ENCODE measurements around the gene GPI. TPM values are rescaled to one million over a fixed set of nuclear protein-coding genes. Genes with fewer than 3 reads are reported as not detected.

Gene GPI
- total and polyA plus RNA-seq, 9 of the 15 experiments (the other 6 are each of a cell fraction or from before 2014, with no cell fraction given), result 88.3 to 358 (median 122) TPM

DNA sequence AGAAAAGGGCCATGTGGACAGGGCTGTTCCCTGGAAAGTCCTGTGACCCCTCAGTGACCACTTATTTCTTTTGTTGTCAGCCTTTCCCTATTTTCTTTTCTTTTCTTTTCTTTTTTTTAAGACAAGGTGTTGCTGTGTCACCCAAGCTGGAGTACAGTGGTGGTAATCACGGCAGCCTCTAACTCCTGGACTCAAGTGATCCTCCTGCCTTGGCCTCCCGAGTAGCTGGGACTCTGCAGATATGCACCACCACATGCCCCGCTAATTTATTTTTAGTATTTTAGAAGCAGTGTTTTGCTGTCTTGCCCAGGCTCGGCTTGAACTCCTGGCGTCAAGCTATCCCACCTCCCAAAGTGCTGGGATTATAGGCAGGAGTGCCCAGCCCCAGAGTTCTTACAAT, 1.1 kb upstream of the GPI start:
- H4K20me1 ChIP-seq (replicated peaks; ENCODE audit: control insufficient read depth, insufficient read depth, low read length), result peaks cover 20% of the 10 kb centered on the region
- no peak overlapping the region for H3K4me3 ChIP-seq
- ATAC-seq (no peak), DNase-seq (ENCODE audit: extremely low read depth in 1 of 4, low spot score in 3 of 4) (no peak), FAIRE-seq (no peak)
- H3K9ac ChIP-seq (ENCODE audit: insufficient read depth in 1 of 2, low read depth in 2 of 2, low read length in 2 of 2), result peak overlapping the region in 1 of 2 experiments; percentile 53; a peak in 1 of 4 replicates
- in situ Hi-C loops (cut with MboI) (no loop called here), intact Hi-C loops (cut with micrococcal nuclease) (no loop called here)
- H3K79me2 ChIP-seq (ENCODE audit: control insufficient read depth, insufficient read depth, low read length), result peaks cover 42% of the 10 kb centered on the region
- H3K9me1 ChIP-seq (ENCODE audit: control insufficient read depth, insufficient read depth, low read length), result peaks cover 11% of the 10 kb centered on the region
- peak overlapping the region; percentile 93; the same call in 1 of the 2 replicates for H3K4me2 ChIP-seq (ENCODE audit: insufficient read depth, low read length)
- WGBS (ENCODE audit: insufficient coverage, low coverage, missing lambda C conversion rate), result 95% methylated on average over 5 of the region's 5 CpGs
- no TSS peak for BruUV-seq (replicated peaks)
- peaks cover 55 to 69% of the 10 kb centered on the region in 2 experiments for H3K4me1 ChIP-seq (replicated peaks in 1 of 2; ENCODE audit: control insufficient read depth in 2 of 2, insufficient read depth in 2 of 2, low read length in 2 of 2)
- peak overlapping the region; percentile 9; the same call in 1 of the 3 replicates for H3K27ac ChIP-seq (ENCODE audit: extremely low read depth, low read depth, low read length)
- H3K27me3 ChIP-seq (ENCODE audit: control insufficient read depth in 2 of 2, insufficient read depth in 2 of 2, low read length in 2 of 2), result no peaks in the 10 kb centered on the region
- peaks cover 31% of the 10 kb centered on the region for H3K36me3 ChIP-seq (ENCODE audit: control insufficient read depth, insufficient read depth, low read length)
- H3K9me3 ChIP-seq (replicated peaks; ENCODE audit: control insufficient read depth, insufficient read depth, low read depth, low read length), result no peaks in the 10 kb centered on the region
- peak overlapping the region; percentile 17; the same call in 1 of the 2 replicates for H2AFZ ChIP-seq (ENCODE audit: low read depth, low read length)
- TF ChIP-seq CREM (IDR thresholded peaks at IDR 0.05; ENCODE audit: low read depth), result no peak
- TF ChIP-seq, protein P1, sequence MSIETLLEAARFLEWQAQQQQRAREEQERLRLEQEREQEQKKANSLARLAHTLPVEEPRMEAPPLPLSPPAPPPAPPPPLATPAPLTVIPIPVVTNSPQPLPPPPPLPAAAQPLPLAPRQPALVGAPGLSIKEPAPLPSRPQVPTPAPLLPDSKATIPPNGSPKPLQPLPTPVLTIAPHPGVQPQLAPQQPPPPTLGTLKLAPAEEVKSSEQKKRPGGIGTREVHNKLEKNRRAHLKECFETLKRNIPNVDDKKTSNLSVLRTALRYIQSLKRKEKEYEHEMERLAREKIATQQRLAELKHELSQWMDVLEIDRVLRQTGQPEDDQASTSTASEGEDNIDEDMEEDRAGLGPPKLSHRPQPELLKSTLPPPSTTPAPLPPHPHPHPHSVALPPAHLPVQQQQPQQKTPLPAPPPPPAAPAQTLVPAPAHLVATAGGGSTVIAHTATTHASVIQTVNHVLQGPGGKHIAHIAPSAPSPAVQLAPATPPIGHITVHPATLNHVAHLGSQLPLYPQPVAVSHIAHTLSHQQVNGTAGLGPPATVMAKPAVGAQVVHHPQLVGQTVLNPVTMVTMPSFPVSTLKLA (conservative IDR thresholded peaks at IDR 0.05), result peak in 1 of 2 experiments; percentile 51; a peak in 1 of 4 replicates
- ChIA-PET CTCF (ENCODE audit: low intra/inter-chr PET ratio) (no interaction called here), POLR2A (interaction anchor here (0.6 to 0.7 kb wide), 2 partner anchors 91 to 218 kb away, joined by 4 read pairs; no protein-coding TSS in a partner anchor)

DNA sequence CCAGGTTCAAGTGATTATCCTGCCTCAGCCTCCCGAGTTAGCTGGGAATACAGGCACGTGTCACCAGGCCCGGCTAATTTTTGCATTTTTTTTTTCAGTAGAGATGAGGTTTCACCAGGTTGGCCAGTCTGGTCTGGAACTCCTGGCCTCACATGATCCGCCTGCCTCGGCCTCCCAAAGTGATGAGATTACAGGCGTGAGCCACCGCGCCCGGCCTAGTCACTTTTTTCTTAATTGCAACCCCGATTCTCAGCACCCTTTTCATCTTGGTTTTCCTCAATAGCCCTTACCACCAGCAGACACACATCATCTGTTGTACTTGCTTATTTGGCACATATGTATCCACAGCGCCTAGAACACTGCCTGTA, 550 bp upstream of the GPI start:
- 33% methylated on average over 11 of the region's 11 CpGs for WGBS (ENCODE audit: insufficient coverage, low coverage, missing lambda C conversion rate)
- Histone ChIP-seq H3K9ac (ENCODE audit: insufficient read depth in 1 of 2, low read depth in 2 of 2, low read length in 2 of 2) (peak overlapping the region; percentile 50 to 95; a peak in 3 of 4 replicates), H3K27ac (ENCODE audit: extremely low read depth, low read depth, low read length) (peak overlapping the region; percentile 45; the same call in 2 of the 3 replicates), H3K27me3 (ENCODE audit: control insufficient read depth in 2 of 2, insufficient read depth in 2 of 2, low read length in 2 of 2) (no peaks in the 10 kb centered on the region), H3K4me2 (ENCODE audit: insufficient read depth, low read length) (peak overlapping the region; percentile 93), H3K9me3 (replicated peaks; ENCODE audit: control insufficient read depth, insufficient read depth, low read depth, low read length) (no peaks in the 10 kb centered on the region), H3K36me3 (ENCODE audit: control insufficient read depth, insufficient read depth, low read length) (peaks cover 36% of the 10 kb centered on the region), H3K4me3 (peak overlapping the region; percentile 97), H4K20me1 (replicated peaks; ENCODE audit: control insufficient read depth, insufficient read depth, low read length) (peaks cover 20% of the 10 kb centered on the region), H3K79me2 (ENCODE audit: control insufficient read depth, insufficient read depth, low read length) (peaks cover 47% of the 10 kb centered on the region), H3K9me1 (ENCODE audit: control insufficient read depth, insufficient read depth, low read length) (peaks cover 11% of the 10 kb centered on the region), H3K4me1 (replicated peaks in 1 of 2; ENCODE audit: control insufficient read depth in 2 of 2, insufficient read depth in 2 of 2, low read length in 2 of 2) (peaks cover 54 to 64% of the 10 kb centered on the region in 2 experiments), H2AFZ (ENCODE audit: low read depth, low read length) (peak overlapping the region; percentile 95)
- CTCF ChIA-PET (ENCODE audit: low intra/inter-chr PET ratio), result no interaction called here
- intact Hi-C loops (cut with micrococcal nuclease) (no loop called here), in situ Hi-C loops (cut with MboI) (no loop called here)
- DNase-seq (ENCODE audit: extremely low read depth in 1 of 4, low spot score in 3 of 4), result no peak
- BruUV-seq (replicated peaks), result no TSS peak
- POLR2A ChIA-PET, result interaction anchor here (0.7 kb wide), 1 partner anchor 91 kb away, joined by 4 read pairs; no protein-coding TSS in a partner anchor
- ATAC-seq, result no peak
- peak; percentile 37 for FAIRE-seq
- TF ChIP-seq RCOR1 (IDR thresholded peaks at IDR 0.05; ENCODE audit: borderline replicate concordance in 1 of 2, low read depth in 2 of 2, low read length in 2 of 2), result no peak

Measured in K562 (cell line).